ENCODE data around the gene GOLM1.

The GOLM1 gene

GRCh38 chr9:86045654-86046053, 53.7 kb downstream of the GOLM1 start:
- DNase-seq (ENCODE audit: low spot score) = no peak

DNA sequence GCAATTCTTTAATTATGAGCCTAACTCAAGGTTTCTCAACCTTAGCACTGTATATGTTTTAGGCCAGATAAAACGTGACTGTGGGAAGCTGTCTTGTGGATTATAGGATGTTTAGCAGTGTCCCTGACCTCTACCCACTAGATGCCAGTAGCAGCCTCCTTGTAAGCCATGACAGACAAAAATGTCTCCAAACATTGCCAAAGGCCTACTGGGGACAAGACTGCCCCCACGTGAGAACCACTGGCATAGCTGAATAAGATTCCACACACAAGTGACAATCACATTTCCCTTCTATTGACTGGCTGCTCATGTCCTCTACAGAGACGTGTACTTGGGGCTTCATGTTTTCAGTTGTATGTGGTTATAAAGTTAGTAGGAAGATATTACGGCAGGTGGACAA, 55.4 kb downstream of the GOLM1 start:
- no peak for DNase-seq (ENCODE audit: low spot score)

- no peak for DNase-seq (ENCODE audit: low spot score)
Measured at GRCh38 chr9:86043586-86043985, 55.8 kb downstream of the GOLM1 start.

GRCh38 chr9:86042199-86042978, 57.0 kb downstream of the GOLM1 start:
- no peak for DNase-seq (ENCODE audit: low spot score)

GRCh38 chr9:86041311-86041741, 58.0 kb downstream of the GOLM1 start:
- DNase-seq (ENCODE audit: low spot score) = no peak

GRCh38 chr9:86040861-86041155, 58.5 kb downstream of the GOLM1 start:
- no peak for DNase-seq (ENCODE audit: low spot score)

- DNase-seq (ENCODE audit: low spot score) = no peak
Measured at GRCh38 chr9:86039991-86040860, 59.1 kb downstream of the GOLM1 start.

GRCh38 chr9:86036555-86036954, 62.8 kb downstream of the GOLM1 start:
- no peak for DNase-seq (ENCODE audit: low spot score)

DNA sequence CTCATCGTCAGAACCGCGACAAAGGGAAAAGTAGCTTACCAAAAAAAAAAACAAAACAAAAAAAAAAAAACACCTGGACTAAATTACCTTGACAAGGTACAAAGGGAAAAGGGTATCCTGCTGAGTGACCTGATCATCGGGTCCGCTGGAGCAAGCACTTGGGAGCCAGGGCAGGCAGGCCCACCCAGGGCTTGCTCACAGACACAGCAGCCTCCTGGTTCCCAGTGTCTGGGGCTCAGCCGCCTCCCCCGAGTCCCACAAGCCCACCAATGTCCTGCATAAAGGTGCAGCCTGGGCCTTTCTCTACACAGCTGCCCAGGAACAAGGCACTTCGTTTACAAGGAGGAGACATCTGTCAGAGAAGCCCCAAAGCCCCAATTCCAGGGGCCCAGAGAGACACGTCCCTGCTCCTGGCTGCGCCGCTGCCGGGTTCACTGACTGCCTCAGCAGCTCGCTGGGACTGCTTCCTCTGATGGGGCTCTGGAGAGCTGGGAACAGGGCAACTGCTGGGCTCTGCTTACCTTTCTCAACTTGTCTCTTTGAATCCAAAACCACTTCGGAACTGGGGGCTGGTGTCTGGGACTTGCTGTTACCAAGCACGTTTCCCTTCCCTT, 63.4 kb downstream of the GOLM1 start:
- DNase-seq (ENCODE audit: low spot score) = no peak

DNA sequence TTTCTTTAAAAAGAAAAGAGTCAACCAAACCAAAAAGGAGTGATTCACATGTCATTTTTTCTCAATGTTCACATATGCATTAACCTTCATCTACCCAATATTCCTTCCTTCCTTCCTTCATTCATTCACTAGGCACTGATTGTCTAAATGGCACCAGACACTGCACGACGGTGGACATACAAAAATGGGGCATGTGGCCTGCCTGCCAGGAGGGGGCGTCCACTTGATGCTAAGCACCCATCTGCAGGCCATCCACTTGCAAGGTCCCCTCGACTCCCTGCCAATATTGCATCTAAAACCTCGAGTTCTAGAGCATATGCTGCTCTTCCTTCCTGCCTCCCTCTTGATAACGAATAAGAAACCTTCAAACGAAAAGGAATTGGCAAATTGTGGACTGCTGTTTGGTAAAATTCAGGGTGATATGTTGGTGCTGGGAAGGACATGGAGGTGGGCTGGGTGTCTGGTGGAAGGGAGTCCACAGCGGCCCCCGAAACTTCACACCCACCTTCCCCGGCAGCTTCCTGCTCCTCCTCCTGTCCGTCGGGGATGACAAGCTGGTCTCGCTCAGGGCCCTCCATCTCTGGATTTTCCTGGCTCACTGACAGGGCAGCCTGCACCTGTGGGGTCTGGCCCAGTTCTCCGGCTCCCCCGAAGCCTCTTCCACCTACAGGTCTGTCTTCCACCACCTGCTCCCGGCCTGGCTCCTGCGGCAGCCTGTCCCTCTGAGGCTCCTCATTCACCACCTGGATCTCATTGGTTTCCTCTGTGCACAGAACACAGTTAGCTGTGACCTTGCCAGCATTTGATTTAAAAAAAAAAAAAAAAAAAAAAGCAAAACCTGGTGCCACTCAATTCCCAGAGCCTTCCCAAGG, 64.3 kb downstream of the GOLM1 start:
- no peak for DNase-seq (ENCODE audit: low spot score)

- DNase-seq (ENCODE audit: low spot score) = no peak
Measured at GRCh38 chr9:86027767-86028166, 71.6 kb downstream of the GOLM1 start.

DNA sequence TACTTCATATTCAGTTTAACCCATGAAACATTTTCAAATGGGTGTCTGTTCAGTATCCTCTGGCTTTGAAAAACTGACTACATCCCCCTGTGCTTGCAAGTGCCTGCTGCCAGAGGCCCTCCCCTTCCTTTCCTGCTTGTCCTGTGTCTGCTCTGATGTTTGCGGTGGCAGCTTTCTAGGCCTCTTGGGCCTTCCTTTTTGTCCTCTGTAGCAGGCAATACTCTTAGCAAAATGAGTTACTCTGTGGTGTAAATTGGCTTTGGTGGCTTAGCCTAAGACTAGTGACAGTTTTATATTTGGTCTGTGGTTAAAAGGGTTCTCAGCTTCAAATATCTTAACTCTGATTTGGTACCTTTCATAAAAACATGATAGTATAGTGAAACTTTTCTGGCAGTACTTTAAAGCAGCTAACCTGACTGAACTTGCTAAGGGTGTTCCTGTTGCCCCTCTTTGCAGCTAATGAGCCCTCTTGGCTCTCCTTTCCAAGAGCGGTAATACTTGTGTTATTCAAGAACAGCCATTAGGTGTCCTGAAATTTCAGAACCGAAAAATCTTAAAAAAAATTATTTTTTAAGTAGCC, 76.6 kb downstream of the GOLM1 start:
- no peak for DNase-seq (ENCODE audit: low spot score)

DNA sequence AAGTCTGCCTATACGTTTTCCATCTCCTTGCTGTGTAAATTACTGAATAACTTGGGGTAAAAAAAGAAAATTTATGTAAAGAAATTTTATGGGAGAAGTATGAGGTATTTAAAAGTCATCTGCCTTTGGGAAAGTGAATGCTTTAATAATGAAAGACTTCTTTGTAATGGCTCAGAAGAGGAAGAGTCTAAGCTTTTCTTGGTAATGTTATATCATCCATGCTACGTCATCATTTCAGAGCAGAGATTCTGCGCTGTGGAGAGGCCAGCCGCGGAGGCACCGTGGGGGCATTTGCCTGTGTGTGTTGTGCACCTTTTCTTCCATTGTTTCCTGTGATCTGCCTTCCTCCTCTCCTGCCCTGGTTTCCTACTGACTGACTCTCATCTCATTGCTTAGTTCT, 78.2 kb downstream of the GOLM1 start:
- DNase-seq (ENCODE audit: low spot score) = no peak

DNA sequence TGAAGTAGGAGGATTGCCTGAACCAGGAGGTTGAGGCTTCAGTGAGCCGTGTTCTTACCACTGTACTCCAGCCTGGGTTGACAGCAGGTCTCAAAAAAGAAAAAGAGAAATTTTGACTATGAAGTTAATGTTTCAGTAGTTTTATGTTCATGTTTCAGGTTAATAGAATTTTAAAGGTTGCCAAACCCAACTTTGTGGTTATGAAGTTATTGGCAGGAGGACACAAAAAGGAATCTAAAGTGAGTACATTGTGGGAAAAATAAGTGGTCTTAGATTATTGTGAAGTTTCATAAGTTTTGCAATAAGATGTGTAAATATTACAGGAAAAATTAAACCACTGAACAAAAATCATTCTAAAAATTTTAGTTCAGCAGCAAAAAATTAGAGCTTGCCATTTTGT, 78.6 kb downstream of the GOLM1 start:
- no peak for DNase-seq (ENCODE audit: low spot score)

DNA sequence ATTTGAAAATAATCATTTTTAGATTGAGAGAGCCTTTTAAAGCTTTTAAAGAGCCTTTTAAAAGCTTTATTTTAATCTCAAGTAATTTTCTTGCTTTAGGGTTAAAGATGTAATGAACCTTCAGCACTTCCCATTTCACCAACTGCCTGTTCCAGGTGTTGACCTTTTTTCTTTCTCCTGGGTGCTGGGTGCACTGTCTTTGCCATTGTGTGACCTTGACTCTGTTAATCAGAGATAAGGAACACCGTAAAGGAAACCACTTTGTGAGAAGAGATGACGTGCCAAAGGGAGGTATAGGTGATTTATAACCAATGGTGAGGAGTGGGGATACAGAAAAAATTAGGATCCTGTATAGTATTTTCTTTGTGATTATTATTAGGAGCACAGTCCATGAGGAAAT, 90.2 kb downstream of the GOLM1 start:
- DNase-seq (ENCODE audit: low spot score) = no peak

DNA sequence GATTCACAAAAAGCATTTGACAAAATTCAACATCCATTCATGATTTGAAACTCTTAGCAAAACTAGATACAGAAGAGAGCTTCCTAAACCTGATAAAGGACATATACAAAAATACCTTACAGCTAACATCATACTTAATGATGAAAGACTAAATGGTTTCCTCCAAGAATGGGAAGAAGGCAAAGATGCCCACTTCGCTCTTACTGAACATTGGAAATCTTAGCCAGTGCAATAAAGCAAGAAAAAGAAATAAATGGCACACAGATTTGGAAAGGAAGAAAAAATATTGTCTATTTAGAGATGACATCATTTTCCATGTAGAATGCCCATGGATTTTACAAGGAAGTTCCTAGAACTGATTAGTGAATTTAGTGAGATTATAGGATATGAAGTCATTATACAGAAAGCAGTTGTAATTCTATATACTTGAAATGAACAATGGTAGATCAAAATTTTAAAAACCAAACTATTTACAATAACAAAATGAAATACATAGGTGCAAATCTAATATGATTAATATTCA, 94.0 kb downstream of the GOLM1 start:
- DNase-seq (ENCODE audit: low spot score) = no peak

DNA sequence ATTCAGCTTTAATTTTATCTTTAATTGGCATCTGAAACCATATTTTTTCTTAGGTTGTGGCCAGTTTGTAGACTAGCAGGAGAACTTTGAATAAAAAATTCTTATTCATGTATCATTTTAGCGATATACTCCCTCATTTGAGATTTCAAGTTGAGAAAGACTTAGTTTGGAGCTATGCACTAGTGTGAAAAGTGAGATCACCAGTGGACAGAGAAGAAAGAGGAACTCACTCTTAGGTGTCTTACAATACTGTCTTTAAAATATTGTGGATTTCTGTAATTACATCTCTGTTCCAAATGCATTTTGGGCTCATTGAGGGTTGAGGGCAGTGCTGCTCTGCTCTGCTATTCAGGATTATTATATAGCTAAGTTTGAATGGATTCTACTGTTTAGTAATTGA, 103.8 kb downstream of the GOLM1 start:
- no peak for DNase-seq (ENCODE audit: low spot score)

- DNase-seq (ENCODE audit: low spot score) = no peak
Measured at GRCh38 chr9:85995097-85995496, 104.3 kb downstream of the GOLM1 start.

DNA sequence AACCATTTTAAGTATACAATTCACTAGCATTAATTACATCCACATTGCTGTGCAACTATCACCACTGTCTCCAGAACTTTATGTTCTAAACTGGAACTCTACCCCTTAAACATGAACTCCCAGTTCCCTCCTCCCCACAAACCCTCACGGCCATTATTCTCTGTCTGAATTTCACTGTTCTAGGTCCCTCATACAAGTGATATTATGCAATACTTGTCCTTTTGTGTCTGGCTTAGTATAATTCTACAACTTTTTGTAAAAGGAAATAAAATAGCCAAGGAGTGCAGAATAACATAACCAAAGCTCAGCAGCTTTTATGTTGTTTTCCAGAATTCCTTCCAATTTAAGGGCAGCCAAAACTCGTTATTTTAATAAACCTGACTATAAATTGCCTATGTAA, 105.2 kb downstream of the GOLM1 start:
- DNase-seq (ENCODE audit: low spot score) = no peak

- DNase-seq (ENCODE audit: low spot score) = no peak
Measured at GRCh38 chr9:85987236-85987635, 112.1 kb downstream of the GOLM1 start.

DNA sequence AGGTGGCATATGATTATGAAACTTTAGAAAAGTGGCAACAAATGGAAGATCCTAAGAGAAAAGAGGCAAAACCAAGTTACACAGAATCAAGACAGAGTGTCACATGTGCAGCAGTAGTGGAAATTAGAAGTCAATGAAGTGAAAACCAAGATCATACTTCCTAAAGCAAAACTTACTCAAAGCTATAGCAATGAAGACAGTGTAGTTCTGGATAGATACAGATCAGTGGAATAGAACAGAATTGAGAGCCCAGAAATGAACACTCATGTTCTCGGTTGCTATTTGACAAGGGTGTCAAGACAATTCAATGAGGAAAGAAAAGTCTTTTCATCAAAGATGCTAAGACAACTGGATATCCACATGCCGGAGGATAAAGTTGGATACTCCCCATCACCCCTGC, 114.9 kb downstream of the GOLM1 start:
- no peak for DNase-seq (ENCODE audit: low spot score)

DNA sequence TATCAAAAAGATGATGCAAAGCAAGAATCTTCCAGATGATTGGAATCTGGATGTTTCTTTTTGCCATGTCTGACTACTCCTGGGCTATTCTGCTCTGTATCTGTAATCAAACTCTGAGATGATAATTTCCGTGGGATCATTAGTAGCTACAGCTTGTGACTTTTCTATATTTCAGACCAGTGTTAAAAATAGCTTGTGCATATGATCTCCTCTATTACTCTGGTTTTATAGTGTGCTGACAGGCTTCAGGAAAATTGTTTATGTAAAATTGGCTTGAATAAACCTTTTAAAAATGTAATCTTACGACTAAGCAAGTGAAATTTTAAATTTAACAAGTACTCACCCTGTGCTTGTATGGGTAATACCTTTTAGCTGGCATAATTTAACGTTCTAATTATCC, 118.0 kb downstream of the GOLM1 start:
- no peak for DNase-seq (ENCODE audit: low spot score)
